T1000 (cell line): ENCODE results near the gene TMTC3.
"Not testable (repeated sequence)": the region's sequence is repeated elsewhere in the genome, so short reads cannot be mapped to it uniquely, and the experiment has no call there.

Source experiments
- DNase-seq: peaks from one replicate; lab custom pipeline; 2025; ENCODE audit warnings: mixed read lengths; lab: John Stamatoyannopoulos, UW

TMTC3 gene

GRCh38 chr12:88166179-88166578 lies 24.1 kb downstream of the TMTC3 start:
- no peak for DNase-seq

DNA sequence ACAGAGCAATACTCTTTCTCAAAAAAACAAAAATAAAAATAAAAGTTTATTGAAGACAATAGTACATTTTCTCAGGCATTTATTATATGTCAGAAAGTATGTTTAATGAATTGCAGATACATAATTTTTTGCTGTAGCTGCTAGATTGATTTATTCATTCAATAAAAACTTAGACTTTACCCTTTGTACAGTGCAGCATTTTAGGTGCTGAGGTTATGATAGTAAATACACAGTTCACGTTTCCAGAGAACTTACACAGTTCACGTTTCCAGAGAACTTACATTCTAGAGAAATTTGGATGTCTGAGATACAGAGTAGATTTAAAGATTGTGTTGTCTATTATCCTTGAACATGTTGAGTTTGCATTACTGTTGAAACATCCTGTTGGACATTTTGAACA lies 25.3 kb downstream of the TMTC3 start:
- DNase-seq, result no peak

- DNase-seq, result no peak
Observed at GRCh38 chr12:88172844-88173407, 30.8 kb downstream of the TMTC3 start.

DNA sequence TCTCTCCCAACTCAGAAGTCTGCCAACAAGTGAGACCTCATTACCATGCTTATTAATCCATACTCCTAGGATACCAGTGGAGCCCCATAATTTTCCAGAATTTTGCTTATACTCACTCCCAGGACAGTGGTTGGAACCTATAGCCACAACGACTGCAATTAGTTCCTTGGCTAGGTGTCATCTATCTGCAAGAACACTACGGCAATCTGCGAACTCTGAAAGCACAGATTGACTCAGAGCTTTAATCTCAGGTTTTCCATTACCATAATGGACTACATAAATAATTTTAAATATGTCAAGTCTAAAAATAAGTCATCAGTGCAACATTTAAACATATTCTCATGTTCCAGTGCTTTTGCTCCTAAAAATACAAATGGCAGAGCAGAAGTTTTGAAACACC lies 33.4 kb downstream of the TMTC3 start:
- DNase-seq, result no peak

DNA sequence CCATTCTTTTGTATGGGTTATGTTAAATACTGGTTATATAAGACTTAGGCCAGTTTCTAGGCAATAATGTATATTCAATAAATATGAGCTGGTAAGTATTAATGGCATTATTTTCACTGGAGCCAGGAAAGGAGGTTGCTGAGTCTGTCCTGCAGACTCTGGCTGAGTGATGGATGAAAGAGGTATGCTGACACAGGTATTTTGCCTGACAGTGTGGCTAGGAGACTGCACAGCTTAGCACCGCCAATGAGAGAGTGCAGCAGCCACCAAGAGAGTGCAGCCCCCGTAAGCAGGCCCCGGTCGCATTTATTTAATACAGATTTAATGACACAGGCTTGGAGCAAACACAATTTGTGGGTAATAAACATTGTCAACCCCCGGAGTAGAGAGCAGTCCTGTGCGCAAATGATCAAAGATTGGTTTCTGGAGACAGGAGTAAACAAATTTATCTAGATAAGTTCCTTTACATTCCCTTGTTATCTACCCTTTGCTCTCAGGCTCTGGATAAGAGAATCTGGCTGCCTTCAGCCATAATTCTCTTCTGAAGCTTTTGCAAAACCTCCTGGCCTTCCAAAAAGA lies 37.4 kb downstream of the TMTC3 start:
- no peak for DNase-seq

- peak; percentile 91 for DNase-seq
Observed at GRCh38 chr12:88181881-88182280, 39.8 kb downstream of the TMTC3 start.

GRCh38 chr12:88182416-88182815 lies 40.3 kb downstream of the TMTC3 start:
- no peak for DNase-seq

DNA sequence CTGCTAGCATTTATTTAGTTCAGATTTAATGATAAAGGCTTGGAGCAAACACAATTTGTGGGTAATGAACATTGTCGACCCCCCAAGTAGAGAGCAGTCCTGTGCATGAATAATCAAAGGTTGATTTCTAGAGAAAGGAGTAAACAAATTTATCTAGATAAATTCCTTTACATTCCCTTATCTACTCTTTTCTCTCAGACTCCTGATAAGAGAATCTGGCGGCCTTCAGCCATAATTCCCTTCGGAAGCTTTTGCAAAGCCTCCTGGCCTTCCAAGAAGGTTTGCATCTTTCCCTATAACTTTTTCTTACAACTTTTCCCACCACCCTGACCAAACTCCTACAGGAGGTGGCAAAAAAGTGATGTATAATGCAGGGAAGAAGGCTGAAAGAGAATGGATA lies 42.1 kb downstream of the TMTC3 start:
- DNase-seq, result no peak

DNA sequence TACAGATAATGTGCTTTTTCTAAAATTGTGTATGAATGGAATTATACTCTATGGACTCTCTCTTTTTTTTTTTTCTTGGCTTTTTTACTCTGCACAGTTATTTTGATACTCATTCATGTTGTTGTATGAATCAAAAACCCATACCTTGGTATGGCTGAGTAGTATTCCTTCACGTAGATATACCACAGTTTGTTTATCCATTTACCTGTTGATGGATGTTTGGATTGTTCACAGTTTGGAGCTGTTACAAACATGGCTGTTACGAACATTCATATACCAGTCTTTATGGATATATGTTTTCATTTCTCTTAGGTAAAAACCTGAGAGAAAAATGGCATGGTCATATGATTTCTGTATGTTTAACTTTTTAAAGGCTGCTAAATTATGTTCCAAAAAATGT lies 43.2 kb downstream of the TMTC3 start:
- no peak for DNase-seq

DNA sequence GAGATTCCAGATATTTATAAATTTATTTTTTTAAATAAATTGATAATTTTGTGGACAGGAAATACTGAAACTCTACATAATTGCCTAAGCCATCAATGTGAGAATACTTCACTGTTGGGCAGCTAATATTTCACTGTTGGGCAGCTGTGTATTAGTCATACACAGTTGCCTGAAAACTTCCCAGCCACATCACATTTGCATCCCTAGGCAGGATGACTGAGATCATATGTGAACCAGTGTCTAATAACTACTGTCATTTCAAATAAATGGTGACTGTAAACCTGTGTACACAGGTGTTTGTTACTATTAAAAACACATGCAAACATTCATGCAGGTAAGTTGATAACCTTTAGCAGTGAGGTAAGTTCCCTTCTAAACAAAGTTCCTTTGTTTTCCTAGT lies 43.9 kb downstream of the TMTC3 start:
- DNase-seq, result peak; percentile 87

- DNase-seq, result no peak
Observed at GRCh38 chr12:88187571-88187970, 45.5 kb downstream of the TMTC3 start.

DNA sequence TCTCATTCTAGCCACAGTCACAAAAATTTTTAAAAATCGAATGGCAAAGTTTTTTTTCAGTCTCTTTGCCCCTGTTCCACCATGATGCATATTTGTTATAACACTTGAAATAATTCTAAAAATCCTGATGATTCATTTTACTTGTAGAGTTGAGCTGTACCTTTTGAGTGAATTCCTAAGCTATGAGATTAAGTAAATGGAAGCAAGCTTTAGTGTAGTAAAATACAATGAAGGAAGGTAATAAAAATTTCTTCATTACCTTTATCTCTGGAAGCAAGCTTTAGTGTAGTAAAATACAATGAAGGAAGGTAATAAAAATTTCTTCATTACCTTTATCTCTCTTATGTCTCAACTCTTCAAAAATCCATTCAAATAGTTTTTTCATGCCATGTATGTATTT lies 46.1 kb downstream of the TMTC3 start:
- DNase-seq, result no peak

DNA sequence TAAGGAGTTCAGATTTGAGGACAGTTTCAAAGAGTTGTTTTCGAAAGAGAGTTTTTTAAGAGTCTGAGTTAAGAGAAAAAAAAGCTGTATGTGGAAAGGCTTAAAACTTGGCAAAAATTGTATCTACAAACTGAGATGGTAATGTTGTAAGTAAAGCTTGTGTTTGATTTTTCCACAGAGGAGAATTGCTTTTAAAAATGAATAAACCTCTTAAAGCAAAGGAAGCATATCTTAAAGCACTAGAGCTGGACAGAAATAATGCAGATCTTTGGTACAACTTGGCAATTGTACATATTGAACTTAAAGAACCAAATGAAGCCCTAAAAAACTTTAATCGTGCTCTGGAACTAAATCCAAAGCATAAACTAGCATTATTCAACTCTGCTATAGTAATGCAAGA lies 50.3 kb downstream of the TMTC3 start:
- no peak for DNase-seq

DNA sequence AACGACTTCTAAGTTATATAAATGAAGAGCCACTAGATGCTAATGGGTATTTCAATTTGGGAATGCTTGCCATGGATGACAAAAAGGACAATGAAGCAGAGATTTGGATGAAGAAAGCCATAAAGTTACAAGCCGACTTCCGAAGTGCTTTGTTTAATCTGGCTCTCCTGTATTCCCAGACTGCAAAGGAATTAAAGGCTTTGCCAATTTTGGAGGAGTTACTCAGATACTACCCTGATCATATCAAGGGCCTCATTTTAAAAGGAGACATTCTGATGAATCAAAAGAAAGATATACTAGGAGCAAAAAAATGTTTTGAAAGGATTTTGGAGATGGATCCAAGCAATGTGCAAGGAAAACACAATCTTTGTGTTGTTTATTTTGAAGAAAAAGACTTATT lies 52.8 kb downstream of the TMTC3 start:
- no peak for DNase-seq

DNA sequence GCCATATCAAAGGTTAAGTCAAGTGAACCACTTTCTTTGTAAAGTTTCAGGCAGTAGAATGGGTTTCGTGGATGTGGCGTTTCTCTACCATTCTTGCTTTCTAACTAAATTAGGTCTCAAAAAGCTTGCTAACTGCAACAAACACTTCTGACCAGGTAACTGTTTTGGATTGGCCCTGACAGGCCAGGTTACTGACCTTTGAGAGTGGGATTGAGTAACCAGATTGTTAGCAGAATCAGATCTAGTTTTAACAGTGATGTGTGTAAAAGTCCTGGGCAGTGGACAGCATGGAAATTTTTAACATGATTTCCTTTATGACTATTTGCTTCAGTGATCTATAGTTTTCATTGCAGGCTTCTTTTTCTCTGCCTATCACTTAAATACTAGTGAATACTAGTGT lies 57.9 kb downstream of the TMTC3 start:
- no peak for DNase-seq

DNA sequence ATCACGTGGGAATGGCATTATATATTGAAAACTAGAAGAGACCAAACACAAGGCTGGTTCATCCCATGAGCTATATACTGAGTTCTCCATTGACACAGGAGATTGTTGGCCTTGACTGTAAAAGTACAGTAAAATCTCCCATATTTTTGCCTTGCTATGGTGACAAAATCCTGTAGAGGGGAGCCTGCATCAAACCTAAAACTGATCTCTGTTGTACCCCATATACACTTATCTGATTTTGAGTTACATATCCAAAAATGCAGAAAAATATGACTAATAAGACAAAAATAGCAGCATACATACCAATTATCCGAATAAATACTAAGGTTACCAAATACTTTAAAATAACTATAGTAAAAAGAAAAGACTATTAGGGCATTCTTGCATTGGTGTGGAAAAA lies 60.4 kb downstream of the TMTC3 start:
- no peak for DNase-seq

DNA sequence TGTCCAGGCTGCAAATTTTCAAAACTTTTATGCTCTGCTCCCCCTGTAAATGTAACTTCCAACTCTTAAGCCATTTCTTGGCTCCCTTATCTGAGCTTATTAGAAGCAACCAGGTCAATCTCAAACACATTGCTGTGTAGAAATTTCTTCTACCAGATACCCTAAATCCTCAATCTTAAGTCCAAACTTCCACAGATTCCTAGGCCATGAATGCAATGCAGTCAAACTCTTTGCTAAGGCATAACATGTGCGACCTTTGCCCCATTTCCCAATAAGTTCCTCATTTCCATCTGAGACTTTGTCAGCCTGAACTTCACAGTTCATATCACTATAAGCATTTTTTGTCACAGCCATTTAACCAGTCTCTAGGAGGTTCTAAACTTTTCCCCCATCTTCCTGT lies 64.5 kb downstream of the TMTC3 start:
- DNase-seq, result no peak

- peak; percentile 100 for DNase-seq
Observed at GRCh38 chr12:88207921-88208620, 66.0 kb downstream of the TMTC3 start.

GRCh38 chr12:88208661-88209060 lies 66.6 kb downstream of the TMTC3 start:
- no peak for DNase-seq

DNA sequence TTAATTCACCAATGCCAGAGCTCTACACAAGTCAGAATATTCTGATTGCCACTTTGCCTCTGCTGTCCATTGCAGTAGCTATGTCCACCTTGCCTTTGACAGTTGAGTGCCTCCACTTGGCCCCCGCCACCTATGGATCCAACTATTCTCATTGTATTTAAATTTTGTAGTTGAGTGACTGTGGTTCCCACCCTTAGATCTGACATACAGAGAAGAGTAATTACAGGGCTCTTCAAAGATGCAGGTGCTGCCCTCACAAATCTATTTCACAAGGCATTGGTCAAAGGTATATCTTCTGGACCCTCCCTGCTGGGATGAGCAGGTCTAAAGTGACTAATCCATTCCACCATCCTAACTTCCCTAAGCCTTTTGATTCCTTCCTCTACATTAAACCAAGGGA lies 68.2 kb downstream of the TMTC3 start:
- not testable (repeated sequence) for DNase-seq

- no peak for DNase-seq
Observed at GRCh38 chr12:88218293-88218692, 76.2 kb downstream of the TMTC3 start.

- DNase-seq, result no peak
Observed at GRCh38 chr12:88219861-88220260, 77.8 kb downstream of the TMTC3 start.

GRCh38 chr12:88223519-88223918 lies 81.4 kb downstream of the TMTC3 start:
- no peak for DNase-seq

- no peak for DNase-seq
Observed at GRCh38 chr12:88225776-88226175, 83.7 kb downstream of the TMTC3 start.
